ENCODE data around the gene OPRM1. TPM values are rescaled to one million over a fixed set of nuclear protein-coding genes. Genes with fewer than 3 reads are reported as not detected.

Gene OPRM1
- total RNA-seq, 1 donor from 2014 or later = not detected

- no peak for TF ChIP-seq CTCF (IDR thresholded peaks at IDR 0.05; ENCODE audit: insufficient read depth, low read length, severe bottlenecking)
- FAIRE-seq = peak; percentile 90
Measured at GRCh38 chr6:154113392-154113791, 74.4 kb downstream of the OPRM1 start.

GRCh38 chr6:154117485-154117884 lies 78.4 kb downstream of the OPRM1 start:
- H3K27me3 ChIP-seq (ENCODE audit: control insufficient read depth, insufficient read depth, low read length) = no peaks in the 10 kb centered on the region
- DNase-seq (ENCODE audit: low read depth) (no peak), FAIRE-seq (peak; percentile 47)
- TF ChIP-seq CTCF (IDR thresholded peaks at IDR 0.05; ENCODE audit: insufficient read depth, low read length, severe bottlenecking) = no peak
- H3K4me3 ChIP-seq (ENCODE audit: low read depth, low read length) = no peak overlapping the region
- H3K36me3 ChIP-seq (ENCODE audit: control insufficient read depth, insufficient read depth, low read length) = no peaks in the 10 kb centered on the region

More at GRCh38 chr6:154113392-154113791, 74.4 kb downstream of the OPRM1 start:
- Histone ChIP-seq H3K4me3 (ENCODE audit: low read depth, low read length) (no peak overlapping the region), H3K36me3 (ENCODE audit: control insufficient read depth, insufficient read depth, low read length) (no peaks in the 10 kb centered on the region), H3K27me3 (ENCODE audit: control insufficient read depth, insufficient read depth, low read length) (no peaks in the 10 kb centered on the region)
- peak; percentile 87 for DNase-seq (ENCODE audit: low read depth)

- H3K27me3 ChIP-seq (ENCODE audit: control insufficient read depth, insufficient read depth, low read length) = no peaks in the 10 kb centered on the region
- H3K36me3 ChIP-seq (ENCODE audit: control insufficient read depth, insufficient read depth, low read length) = no peaks in the 10 kb centered on the region
- TF ChIP-seq CTCF (IDR thresholded peaks at IDR 0.05; ENCODE audit: insufficient read depth, low read length, severe bottlenecking) = no peak
- DNase-seq (ENCODE audit: low read depth) (peak; percentile 14), FAIRE-seq (no peak)
- H3K4me3 ChIP-seq (ENCODE audit: low read depth, low read length) = no peak overlapping the region
Measured at GRCh38 chr6:154122195-154122925, 83.3 kb downstream of the OPRM1 start.

- Histone ChIP-seq H3K36me3 (ENCODE audit: control insufficient read depth, insufficient read depth, low read length) (no peaks in the 10 kb centered on the region), H3K4me3 (ENCODE audit: low read depth, low read length) (no peak overlapping the region), H3K27me3 (ENCODE audit: control insufficient read depth, insufficient read depth, low read length) (no peaks in the 10 kb centered on the region)
- no peak for DNase-seq (ENCODE audit: low read depth)
- no peak for FAIRE-seq
- no peak for TF ChIP-seq CTCF (IDR thresholded peaks at IDR 0.05; ENCODE audit: insufficient read depth, low read length, severe bottlenecking)
Measured at GRCh38 chr6:154123155-154123956, 84.3 kb downstream of the OPRM1 start.

- no peak overlapping the region for H3K4me3 ChIP-seq (ENCODE audit: low read depth, low read length)
- H3K27me3 ChIP-seq (ENCODE audit: control insufficient read depth, insufficient read depth, low read length) = no peaks in the 10 kb centered on the region
- no peaks in the 10 kb centered on the region for H3K36me3 ChIP-seq (ENCODE audit: control insufficient read depth, insufficient read depth, low read length)
- DNase-seq (ENCODE audit: low read depth) = no peak
- FAIRE-seq = no peak
- no peak for TF ChIP-seq CTCF (IDR thresholded peaks at IDR 0.05; ENCODE audit: insufficient read depth, low read length, severe bottlenecking)
Measured at GRCh38 chr6:154125421-154125820, 86.4 kb downstream of the OPRM1 start.

All from bronchial epithelial cell (primary cell).